SK-N-SH treated with all-trans-retinoic acid at 6 μM for 48 hours (cell line): ENCODE results near the gene TRAP1.

ENCODE experiments used
- PATZ1 ChIP-seq: fragments of 250-450 bp; sonication (Bioruptor Pico); IDR thresholded peaks from 2 replicates; pipeline ENCODE4 v1.8.0; 2020; ENCODE audit warnings: mild to moderate bottlenecking, moderate library complexity, borderline replicate concordance
- ZFP3 ChIP-seq: fragments of 250-450 bp; sonication (Bioruptor Pico); IDR thresholded peaks from 2 replicates; pipeline ENCODE4 v1.5.0; 2020; ENCODE audit warnings: mild to moderate bottlenecking, moderate library complexity

DNA sequence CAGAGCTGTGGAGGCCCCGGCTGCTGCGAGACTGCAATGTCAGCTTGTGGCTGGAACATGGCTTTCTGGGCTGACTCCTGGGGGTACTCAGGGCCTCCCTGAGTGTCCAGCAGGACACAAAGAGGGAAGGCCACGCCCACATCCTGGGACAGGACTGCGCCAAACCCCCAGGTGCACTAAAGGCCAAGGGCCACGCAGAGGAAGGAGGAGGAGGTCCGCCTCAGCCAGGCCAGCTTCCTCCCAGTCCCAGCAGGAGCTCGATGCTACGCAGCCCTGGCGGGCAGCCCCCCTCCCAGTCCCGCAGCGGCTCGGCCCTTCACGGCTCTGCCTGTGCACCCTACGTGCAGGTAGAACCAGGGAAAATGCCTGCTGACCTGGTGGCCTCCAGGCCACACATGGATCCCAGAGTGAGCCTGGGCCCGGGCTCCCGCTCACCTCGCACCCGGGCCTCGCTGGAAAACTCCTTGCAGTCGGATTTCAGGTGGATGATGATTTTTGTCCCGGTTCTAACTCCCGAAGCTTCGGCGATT is 41.7 kb downstream of the TRAP1 start:
- TF ChIP-seq PATZ1 (CRISPR knock-in tag), result no peak
- TF ChIP-seq ZFP3 (CRISPR knock-in tag), result no peak
